SK-N-SH treated with all-trans-retinoic acid at 6 μM for 48 hours (cell line): Measurements from ENCODE around the gene GPR31.
"Not testable (repeated sequence)": the region's sequence is repeated elsewhere in the genome, so short reads cannot be mapped to it uniquely, and the experiment has no call there.

ENCODE experiments used
- ATAC-seq: fragments of 200-7000 bp; cut with Tn5 transposase; 3 replicates; pipeline ENCODE4 v1.9.1; 2020; ENCODE audit warnings: mild to moderate bottlenecking, moderate library complexity
- CSDC2 ChIP-seq: fragments of 250-450 bp; sonication (Bioruptor Pico); IDR thresholded peaks from 2 replicates; pipeline ENCODE4 v1.5.0; 2020; ENCODE audit warnings: mild to moderate bottlenecking, moderate library complexity
- ESRRG ChIP-seq: fragments of 250-450 bp; sonication (Bioruptor Pico); IDR thresholded peaks from 2 replicates; pipeline ENCODE4 v1.6.1; 2021; ENCODE audit warnings: mild to moderate bottlenecking
- GLIS3 ChIP-seq: fragments of 250-450 bp; sonication (Bioruptor Pico); IDR thresholded peaks from 2 replicates; pipeline ENCODE4 v1.5.0; 2020; ENCODE audit warnings: mild to moderate bottlenecking, moderate library complexity
- OSR1 ChIP-seq: fragments of 250-450 bp; sonication (Bioruptor Pico); IDR thresholded peaks from 2 replicates; pipeline ENCODE4 v1.8.0; 2022; ENCODE audit warnings: moderate library complexity, mild to moderate bottlenecking, inconsistent platforms
- RARB ChIP-seq: fragments of 250-450 bp; sonication (Bioruptor Pico); IDR thresholded peaks from 2 replicates; pipeline ENCODE4 v1.8.0; 2021; ENCODE audit warnings: mild to moderate bottlenecking, moderate library complexity
- SNAI2 ChIP-seq: fragments of 250-450 bp; sonication (Bioruptor Pico); IDR thresholded peaks from 2 replicates; pipeline ENCODE4 v1.5.0; 2020; ENCODE audit warnings: mild to moderate bottlenecking, moderate library complexity
- ZNF70 ChIP-seq: fragments of 450-650 bp; formaldehyde crosslinking; IDR thresholded peaks from 2 replicates; pipeline ENCODE4 v1.5.0; 2020; ENCODE audit warnings: mild to moderate bottlenecking, moderate library complexity
- TF ChIP-seq, protein P1 (sequence below): fragments of 250-450 bp; sonication (Bioruptor Pico); IDR thresholded peaks from 2 replicates; pipeline ENCODE4 v1.5.0; 2020; ENCODE audit warnings: mild to moderate bottlenecking, moderate library complexity
- TF ChIP-seq, protein P2 (sequence below): fragments of 250-450 bp; sonication (Bioruptor Pico); IDR thresholded peaks from 2 replicates; pipeline ENCODE4 v1.8.0; 2021; ENCODE audit warnings: low read depth, mild to moderate bottlenecking, moderate library complexity, borderline replicate concordance
- TF ChIP-seq, protein P3 (sequence below): fragments of 250-450 bp; sonication (Bioruptor Pico); IDR thresholded peaks from 2 replicates; pipeline ENCODE4 v1.8.0; 2020; ENCODE audit warnings: mild to moderate bottlenecking, moderate library complexity, borderline replicate concordance

Gene GPR31

DNA sequence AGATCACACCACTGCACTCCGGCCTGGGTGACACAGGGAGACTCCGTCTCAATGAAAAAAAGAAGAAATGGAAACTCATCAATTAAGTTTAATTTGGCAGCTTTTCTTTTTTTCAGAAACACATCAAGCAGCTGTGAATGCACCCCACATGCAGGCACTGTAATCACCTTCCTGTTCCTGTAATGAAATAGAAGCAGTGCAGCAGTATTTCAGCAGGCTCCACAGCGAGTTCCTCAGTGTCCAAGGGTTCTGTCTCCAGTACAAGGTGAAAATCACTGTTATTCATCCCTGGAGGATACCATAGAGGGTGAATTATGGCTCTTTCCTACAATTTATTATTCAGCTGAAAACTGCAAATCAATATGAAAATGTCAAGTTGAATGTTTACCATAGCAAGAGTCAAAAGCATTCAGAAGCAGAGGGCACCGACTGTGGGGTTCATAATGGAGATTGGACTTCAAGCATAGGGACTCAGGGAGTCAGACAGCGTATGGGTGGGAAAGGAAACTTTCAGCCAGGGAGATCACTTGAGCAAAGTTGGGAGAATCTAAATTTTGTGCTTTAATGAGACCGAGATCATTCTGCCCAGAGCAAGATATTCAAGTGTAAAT lies 35.8 kb upstream of the GPR31 start:
- ATAC-seq = not testable (repeated sequence)

DNA sequence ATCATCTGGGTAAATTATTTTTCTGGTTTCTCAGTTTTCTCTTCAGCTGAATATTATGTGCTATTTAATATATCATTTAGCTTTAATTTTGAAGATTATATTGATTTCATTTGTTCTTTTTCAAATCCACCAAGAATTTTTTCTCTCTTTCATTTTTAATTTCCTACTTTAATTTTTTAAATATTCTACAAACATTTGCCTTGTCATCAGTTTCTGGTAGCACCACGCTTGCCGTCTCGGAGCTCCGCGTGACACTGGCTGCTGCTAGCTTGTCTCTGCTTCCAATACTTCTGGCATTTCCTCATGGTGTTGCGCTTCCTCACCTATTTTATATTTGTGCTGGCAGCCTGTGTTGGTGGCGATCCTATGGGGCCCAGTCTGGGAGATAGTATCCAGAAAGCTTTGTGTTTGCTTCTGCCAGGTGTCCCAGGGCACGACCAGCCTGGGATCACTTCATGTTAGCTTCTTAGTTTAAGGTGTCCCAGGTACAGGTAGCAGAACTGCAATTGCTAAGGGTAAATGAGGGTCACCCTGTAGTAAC lies 33.3 kb upstream of the GPR31 start:
- not testable (repeated sequence) for ATAC-seq

DNA sequence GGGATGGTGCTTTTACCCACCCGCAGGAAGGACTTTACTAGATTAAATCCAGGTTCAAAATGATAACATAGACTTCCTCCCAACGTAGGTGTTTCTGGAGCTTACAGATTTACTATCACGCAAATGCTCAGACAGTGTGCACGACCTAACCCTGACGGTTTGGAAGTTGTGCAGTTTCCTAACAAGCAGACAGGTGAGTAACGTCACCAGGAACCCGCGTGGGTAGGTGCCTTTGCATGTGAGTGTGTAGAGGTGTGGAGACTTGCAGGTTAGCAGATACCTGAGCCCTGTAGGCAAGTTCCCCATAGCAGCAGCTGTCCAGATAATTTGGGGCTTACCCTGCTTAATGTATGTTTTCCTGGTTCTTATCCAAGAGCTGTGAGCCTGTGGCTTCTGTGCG lies 29.5 kb upstream of the GPR31 start:
- not testable (repeated sequence) for ATAC-seq

DNA sequence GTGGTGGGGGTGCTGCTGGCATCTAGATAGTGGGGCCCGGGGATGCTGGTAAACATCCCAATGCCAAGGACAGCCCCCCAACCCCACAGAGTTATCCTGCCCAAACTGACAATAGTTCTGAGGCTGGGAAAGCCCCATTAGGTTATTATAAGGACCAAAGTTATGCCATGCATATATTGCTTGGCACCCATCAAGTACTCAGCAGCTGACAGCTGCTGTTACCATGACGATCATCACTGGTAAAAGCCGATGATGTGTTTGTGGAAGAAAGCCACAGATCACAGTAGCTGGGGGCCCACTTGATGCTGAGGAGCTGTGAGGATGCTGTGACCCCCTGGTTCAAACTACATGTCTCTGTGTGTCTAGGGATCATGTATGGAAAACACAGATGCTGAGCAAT lies 27.3 kb upstream of the GPR31 start:
- ATAC-seq = not testable (repeated sequence)

DNA sequence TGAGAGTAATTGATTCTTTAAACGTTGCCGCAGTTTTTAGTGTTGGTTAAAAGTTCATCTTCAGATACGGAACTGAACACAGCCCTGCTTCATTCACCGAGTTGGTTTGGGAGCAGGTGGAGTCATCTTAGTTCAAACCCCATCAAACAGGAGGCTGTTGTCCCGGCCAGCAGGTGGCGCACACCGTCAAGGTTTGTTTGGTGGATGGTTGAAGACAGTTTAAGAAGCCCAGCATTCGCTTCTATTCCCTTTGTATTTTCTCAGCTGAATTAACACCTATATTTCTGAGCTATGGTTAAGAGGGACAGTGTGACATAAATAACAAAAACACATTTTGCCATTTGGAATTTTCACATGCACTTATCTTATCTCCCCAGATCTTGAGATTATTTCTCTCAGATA lies 25.1 kb upstream of the GPR31 start:
- ATAC-seq = peak; percentile 93

DNA sequence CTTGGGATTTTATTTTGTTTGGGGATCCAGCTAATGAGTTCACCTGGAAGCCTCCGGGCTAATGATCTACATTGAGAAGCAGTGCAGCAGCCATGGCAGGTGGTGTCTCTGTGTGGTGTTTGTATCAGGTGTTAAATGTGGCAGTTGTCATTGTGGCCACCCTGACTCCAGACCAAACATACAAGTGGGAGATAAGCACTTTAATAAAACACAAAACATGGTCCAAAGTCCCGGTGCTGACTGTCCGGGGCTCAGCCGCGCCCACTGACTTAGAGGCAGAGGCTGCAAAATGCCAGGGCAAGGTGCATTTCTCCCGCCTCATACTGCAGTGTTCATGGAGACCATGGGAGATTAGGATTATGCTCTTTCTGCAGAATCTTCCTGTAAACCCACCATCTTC lies 23.6 kb upstream of the GPR31 start:
- ATAC-seq = not testable (repeated sequence)

DNA sequence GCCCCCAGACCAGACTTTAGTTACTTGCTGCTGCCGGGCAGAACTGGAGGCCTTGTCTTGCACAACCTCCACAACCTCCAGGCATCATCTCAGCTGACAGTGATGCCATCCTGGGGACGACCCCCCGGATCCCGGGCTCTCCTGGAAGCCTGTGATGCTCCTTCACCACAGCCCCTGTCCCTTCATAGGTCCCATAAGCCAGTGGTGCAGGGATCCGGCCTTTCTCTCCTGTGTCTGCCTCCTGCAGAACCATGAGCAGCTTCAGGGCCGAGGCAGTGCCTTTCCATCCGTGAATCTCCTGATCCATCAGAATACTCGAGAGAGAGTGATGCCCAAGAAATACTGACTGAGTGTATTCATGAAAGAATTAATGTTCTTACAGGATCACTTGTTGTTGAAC lies 22.3 kb upstream of the GPR31 start:
- not testable (repeated sequence) for ATAC-seq

DNA sequence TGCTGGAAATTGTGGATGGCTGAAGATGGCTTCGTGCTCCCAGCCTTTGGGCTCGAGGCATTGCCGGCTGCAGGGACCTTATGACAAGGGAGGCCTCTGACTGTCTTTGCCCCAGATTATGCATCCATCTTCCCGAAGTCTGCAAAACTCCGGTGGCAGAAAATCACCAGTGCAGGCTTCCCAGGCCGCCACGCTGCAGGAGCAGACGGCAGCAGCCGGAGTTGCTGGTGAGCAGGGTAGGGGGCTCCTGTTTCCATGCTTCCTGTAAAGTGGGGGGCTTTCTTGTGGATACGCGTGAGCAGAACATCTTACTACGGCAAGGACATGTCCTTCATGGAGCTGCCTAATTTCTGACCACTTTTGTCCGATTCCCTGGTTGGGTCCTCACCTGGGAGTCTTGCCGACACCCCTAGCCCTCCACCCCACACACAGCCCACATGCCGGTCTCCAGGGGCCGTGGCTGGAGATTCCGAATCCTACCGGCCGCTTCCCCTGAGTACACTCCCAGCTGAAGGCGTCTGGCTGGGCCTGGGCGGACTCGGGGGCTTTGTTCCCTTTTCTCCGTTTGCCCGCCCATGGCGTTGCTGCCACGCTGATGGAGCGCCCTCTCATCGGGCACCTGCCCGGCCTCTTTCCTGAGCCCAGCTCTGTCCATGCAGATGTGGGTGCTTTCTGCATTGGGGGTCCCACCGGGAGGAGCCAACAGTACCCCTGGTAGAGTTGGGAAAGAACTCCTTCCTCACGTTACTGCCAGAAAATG lies 21.3 kb upstream of the GPR31 start:
- not testable (repeated sequence) for ATAC-seq

DNA sequence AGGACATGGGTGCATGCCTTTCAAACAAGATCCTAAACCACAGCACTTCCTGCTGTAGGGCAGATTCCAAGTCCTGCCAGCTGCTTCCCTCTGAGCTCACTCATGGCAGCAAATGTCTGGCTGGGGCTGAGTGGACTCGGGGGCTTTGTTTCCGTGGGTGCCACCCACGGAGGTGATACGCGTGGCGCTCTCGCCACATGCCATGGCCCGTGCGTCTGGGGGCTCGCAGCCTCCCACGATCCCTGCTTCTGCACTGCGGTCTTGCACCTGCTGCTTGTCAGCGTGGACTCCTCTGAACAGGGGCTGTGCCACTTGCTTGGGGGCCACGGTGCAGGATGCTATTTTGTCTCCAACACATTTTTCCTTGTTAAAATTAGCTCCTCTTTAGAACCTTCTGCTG lies 19.5 kb upstream of the GPR31 start:
- ATAC-seq = not testable (repeated sequence)

DNA sequence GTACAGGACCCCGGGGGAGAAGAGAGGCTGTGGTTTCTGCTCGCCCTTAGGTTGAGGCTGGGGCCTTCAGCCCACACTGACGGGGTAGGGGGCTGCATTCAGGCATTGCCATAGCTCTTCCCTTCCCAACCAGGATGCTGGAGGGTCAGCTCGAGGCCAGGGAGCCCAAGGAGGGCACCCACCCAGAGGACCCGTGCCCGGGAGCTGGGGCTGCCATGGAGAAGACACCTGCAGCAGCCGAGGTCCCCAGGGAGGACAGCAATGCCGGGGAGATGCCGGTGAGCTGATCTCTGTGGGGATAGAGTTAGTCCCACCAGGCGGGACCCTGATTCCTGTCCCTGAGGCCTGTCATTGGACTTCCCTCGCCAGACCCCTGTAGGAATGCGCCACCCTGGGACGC lies 14.2 kb upstream of the GPR31 start:
- not testable (repeated sequence) for ATAC-seq

DNA sequence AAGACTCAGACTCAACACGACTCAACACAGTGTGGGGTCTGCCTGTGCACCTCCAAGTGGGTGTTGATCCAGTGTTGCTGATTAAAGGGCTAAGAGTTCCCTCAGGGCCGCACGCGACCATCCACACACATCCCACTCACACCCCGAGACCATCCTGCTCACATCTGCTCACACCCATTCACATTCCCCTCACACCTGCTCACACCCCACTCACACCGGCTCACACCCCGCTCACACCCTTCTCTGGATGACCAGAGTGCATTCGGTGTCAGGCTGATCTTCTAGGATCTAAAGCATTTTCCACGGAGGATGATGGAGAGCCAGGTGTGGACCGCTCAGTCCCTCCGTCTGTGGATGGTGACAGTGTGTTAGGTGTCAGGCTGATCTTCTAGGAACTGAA lies 13.5 kb upstream of the GPR31 start:
- not testable (repeated sequence) for ATAC-seq

DNA sequence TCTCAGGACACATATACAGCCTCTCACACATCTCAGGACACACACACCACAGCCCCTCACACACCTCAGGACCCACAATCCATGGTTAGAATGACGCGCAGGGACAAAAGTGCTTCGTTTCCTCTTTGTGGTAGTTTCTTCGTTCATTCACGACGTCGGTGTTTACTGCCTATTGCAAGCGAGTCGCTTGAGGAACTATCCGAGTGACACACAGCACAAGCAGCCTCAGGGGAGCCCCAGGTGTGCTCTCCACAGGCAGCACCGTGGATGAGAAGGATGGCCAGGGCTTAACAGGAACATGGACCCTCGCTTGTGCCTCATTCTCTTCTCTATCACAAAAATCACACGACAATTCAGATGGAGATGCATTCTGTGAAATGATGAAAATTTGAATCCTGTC lies 12.1 kb upstream of the GPR31 start:
- not testable (repeated sequence) for ATAC-seq

DNA sequence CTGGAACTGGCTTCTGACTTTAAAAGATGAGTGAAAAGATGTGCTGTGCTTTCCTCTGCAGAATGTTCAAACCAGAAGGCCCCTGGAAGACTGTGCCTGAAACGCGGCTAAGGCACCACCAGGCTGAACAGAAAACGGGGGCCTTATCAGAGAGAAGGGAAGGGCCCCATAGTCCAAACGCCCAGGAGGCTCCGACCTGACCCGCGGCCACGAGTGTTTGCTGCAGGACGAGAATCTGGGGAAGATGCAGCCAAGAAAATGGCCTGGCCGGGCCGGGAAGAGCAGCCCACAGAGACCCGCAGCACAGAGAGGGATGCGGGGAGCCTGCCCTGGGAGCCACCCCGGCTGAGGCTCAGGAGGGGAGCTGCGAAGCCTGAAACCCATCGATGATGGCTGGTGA lies 10.5 kb upstream of the GPR31 start:
- ATAC-seq = not testable (repeated sequence)

DNA sequence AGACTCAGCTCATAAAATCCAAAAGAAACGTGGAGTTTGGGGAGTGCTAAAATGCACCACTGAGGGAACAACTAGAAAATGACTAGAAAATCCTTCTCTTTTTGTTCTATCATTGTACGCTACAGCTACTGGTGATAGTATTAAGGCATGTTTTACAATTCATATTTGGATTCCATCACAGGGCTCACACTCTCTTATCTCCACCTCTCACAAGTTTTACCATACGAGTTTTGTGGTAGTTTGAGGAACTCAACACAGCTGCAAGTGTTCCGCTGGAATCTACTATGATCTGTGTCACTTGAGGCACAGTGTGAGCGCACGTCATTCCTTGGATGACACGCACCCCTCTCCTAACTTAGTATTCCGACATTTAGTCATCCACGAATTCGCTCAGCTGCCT lies 9.9 kb upstream of the GPR31 start:
- not testable (repeated sequence) for ATAC-seq

DNA sequence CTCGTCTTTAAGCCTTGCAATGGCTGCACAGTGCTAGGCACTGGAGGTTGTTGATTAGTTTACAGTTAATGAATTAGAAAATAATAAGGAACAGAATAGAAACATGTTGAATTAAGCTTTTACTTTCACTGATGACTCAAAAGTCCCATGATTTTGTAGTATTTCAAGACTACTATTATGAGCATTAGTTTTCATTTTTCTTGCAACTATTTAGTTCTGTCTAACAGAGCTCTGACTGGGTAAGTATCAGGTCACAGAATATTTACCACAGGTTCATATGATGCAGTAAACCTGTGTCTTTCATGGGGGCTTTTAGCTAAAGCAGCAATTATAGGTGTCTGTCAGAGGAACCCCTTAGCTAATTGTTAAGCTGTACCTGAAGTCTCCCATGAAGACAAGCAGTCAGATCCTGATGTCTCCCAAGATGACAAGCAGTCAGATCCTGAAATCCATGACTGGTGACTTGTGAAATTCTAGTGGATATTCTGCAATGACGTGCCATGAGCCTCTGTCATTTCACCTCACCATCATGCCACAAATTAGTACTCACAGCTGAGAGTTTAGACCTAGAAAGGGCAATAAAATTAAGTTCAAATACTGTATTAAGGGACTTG lies 8.2 kb upstream of the GPR31 start:
- no peak for ATAC-seq
- no peak for TF ChIP-seq GLIS3
- no peak for TF ChIP-seq CSDC2
- TF ChIP-seq, protein P1, sequence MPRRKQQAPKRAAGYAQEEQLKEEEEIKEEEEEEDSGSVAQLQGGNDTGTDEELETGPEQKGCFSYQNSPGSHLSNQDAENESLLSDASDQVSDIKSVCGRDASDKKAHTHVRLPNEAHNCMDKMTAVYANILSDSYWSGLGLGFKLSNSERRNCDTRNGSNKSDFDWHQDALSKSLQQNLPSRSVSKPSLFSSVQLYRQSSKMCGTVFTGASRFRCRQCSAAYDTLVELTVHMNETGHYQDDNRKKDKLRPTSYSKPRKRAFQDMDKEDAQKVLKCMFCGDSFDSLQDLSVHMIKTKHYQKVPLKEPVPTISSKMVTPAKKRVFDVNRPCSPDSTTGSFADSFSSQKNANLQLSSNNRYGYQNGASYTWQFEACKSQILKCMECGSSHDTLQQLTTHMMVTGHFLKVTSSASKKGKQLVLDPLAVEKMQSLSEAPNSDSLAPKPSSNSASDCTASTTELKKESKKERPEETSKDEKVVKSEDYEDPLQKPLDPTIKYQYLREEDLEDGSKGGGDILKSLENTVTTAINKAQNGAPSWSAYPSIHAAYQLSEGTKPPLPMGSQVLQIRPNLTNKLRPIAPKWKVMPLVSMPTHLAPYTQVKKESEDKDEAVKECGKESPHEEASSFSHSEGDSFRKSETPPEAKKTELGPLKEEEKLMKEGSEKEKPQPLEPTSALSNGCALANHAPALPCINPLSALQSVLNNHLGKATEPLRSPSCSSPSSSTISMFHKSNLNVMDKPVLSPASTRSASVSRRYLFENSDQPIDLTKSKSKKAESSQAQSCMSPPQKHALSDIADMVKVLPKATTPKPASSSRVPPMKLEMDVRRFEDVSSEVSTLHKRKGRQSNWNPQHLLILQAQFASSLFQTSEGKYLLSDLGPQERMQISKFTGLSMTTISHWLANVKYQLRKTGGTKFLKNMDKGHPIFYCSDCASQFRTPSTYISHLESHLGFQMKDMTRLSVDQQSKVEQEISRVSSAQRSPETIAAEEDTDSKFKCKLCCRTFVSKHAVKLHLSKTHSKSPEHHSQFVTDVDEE (CRISPR knock-in tag) = no peak
- TF ChIP-seq, protein P2, sequence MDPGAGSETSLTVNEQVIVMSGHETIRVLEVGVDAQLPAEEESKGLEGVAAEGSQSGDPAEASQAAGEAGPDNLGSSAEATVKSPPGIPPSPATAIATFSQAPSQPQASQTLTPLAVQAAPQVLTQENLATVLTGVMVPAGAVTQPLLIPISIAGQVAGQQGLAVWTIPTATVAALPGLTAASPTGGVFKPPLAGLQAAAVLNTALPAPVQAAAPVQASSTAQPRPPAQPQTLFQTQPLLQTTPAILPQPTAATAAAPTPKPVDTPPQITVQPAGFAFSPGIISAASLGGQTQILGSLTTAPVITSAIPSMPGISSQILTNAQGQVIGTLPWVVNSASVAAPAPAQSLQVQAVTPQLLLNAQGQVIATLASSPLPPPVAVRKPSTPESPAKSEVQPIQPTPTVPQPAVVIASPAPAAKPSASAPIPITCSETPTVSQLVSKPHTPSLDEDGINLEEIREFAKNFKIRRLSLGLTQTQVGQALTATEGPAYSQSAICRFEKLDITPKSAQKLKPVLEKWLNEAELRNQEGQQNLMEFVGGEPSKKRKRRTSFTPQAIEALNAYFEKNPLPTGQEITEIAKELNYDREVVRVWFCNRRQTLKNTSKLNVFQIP (CRISPR knock-in tag) = no peak
- no peak for TF ChIP-seq OSR1 (CRISPR knock-in tag)
- TF ChIP-seq ZNF70 (CRISPR knock-in tag) = no peak
- TF ChIP-seq RARB (CRISPR knock-in tag) = no peak
- TF ChIP-seq, protein P3, sequence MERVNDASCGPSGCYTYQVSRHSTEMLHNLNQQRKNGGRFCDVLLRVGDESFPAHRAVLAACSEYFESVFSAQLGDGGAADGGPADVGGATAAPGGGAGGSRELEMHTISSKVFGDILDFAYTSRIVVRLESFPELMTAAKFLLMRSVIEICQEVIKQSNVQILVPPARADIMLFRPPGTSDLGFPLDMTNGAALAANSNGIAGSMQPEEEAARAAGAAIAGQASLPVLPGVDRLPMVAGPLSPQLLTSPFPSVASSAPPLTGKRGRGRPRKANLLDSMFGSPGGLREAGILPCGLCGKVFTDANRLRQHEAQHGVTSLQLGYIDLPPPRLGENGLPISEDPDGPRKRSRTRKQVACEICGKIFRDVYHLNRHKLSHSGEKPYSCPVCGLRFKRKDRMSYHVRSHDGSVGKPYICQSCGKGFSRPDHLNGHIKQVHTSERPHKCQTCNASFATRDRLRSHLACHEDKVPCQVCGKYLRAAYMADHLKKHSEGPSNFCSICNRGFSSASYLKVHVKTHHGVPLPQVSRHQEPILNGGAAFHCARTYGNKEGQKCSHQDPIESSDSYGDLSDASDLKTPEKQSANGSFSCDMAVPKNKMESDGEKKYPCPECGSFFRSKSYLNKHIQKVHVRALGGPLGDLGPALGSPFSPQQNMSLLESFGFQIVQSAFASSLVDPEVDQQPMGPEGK = no peak
- no peak for TF ChIP-seq ESRRG (CRISPR knock-in tag)
- TF ChIP-seq SNAI2 (CRISPR knock-in tag) = no peak
